ENCODE measurements around the gene TMEM150C.

TMEM150C gene

DNA sequence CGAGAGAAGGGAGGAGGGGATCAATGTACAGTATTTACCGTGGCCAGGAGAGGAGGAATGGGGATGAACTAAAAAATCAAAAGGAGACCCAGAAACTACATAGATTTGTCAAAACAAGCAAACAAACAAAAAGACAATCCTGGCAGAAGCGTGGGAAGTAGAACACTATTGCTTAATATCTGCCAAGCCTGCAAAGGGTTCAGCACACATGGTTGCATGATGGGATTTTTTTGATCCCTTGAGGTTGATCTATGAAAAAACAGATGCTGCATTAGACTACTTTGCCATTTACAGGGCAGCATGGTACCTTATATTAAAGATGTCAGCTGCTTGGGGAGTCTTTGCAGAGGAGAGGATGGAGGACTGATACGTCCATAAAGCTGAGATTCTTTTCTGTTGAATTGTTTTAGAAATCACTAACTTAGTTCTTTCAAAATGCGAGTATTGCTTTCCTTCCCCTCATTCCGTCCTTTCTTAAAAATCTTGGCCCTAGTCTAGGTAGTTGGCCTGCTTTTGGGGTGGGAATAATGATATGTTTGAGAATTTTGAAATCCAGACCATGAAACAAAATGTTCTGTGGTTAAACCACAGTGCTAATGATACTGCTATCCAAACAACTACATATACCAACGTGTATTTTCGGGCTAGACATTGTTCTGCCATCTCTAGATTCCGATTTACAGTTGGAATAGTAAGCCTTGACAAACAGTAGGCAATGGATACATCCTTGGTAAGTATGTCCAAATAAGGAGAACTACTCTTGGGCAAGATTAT is 39.6 kb upstream of the TMEM150C start:
- no peak for DNase-seq
- H3K27ac ChIP-seq = no peak overlapping the region
- no peaks in the 10 kb centered on the region for H3K9me3 ChIP-seq (ENCODE audit: severe bottlenecking)
- no peaks in the 10 kb centered on the region for H3K27me3 ChIP-seq (ENCODE audit: insufficient read depth, low read depth, severe bottlenecking)
- TF ChIP-seq, protein P1, sequence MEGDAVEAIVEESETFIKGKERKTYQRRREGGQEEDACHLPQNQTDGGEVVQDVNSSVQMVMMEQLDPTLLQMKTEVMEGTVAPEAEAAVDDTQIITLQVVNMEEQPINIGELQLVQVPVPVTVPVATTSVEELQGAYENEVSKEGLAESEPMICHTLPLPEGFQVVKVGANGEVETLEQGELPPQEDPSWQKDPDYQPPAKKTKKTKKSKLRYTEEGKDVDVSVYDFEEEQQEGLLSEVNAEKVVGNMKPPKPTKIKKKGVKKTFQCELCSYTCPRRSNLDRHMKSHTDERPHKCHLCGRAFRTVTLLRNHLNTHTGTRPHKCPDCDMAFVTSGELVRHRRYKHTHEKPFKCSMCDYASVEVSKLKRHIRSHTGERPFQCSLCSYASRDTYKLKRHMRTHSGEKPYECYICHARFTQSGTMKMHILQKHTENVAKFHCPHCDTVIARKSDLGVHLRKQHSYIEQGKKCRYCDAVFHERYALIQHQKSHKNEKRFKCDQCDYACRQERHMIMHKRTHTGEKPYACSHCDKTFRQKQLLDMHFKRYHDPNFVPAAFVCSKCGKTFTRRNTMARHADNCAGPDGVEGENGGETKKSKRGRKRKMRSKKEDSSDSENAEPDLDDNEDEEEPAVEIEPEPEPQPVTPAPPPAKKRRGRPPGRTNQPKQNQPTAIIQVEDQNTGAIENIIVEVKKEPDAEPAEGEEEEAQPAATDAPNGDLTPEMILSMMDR (IDR thresholded peaks at IDR 0.05; ENCODE audit: low read depth, low read length) = no peak
- H3K4me3 ChIP-seq (ENCODE audit: low read depth, low read length) = no peak overlapping the region
- H3K36me3 ChIP-seq = no peaks in the 10 kb centered on the region

DNA sequence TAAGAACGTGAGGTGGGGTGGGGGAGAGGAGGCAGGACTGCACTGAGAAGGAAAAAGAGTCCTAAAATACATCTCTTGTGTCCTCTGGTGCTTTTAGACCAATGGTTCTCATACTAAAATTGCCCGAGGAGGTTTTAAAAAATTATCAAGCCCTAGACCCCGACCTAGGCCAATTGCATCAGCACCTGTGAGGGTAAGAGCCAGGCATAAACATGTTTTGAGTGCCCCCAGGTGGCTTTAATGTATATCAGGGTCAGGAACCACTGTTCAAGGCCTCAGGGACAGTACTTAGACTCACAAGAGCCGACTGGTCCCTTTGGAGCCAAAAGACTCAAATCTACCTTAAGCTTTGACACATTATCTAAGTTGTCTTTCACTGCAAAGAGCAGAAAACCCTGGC is 37.5 kb upstream of the TMEM150C start:
- no peaks in the 10 kb centered on the region for H3K27me3 ChIP-seq (ENCODE audit: insufficient read depth, low read depth, severe bottlenecking)
- DNase-seq = peak; percentile 41
- H3K9me3 ChIP-seq (ENCODE audit: severe bottlenecking) = no peaks in the 10 kb centered on the region
- no peak overlapping the region for H3K4me3 ChIP-seq (ENCODE audit: low read depth, low read length)
- TF ChIP-seq, protein P1 (IDR thresholded peaks at IDR 0.05; ENCODE audit: low read depth, low read length) = peak; percentile 32; the same call in 1 of the 2 replicates
- H3K27ac ChIP-seq = no peak overlapping the region
- no peaks in the 10 kb centered on the region for H3K36me3 ChIP-seq

DNA sequence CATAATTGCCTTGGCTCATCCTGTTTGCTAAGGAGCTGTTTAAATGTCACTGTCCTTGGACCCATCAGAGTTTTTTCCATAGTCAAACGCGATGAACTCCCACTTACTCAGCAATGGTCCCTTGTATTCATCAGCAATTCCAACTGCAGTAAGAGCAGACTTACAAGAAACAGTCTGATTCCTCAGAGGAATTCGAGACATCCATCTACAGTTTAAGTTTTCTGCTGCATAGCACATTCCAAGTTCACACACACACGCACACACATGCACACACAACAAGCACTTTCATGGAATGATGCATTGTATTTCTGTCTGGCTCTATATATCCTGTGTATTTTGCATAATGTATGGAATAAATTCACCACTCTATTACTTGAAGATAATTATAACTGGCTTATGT is 32.7 kb upstream of the TMEM150C start:
- Histone ChIP-seq H3K27me3 (ENCODE audit: insufficient read depth, low read depth, severe bottlenecking) (no peaks in the 10 kb centered on the region), H3K9me3 (ENCODE audit: severe bottlenecking) (no peaks in the 10 kb centered on the region), H3K27ac (no peak overlapping the region), H3K36me3 (no peaks in the 10 kb centered on the region), H3K4me3 (ENCODE audit: low read depth, low read length) (no peak overlapping the region)
- DNase-seq = no peak
- TF ChIP-seq, protein P1 (IDR thresholded peaks at IDR 0.05; ENCODE audit: low read depth, low read length) = no peak

DNA sequence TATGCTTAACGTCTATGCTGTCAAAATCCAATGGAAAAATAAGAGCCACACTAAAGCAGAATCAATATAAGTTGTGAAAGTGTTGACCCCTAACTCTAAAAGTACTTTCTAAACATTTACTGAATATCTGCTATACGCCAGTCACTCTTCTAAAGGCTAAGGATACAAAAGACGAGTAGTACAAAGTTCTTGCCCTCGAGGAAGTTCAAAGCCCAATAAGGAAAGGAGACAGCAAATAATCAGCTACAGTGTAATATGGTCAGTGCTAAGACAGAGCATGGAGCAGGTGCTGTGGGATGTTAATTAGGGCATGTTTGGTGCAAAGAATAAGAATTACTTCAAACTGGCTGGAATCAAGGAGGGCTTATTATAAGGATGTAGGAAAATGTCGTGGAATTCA is 31.6 kb upstream of the TMEM150C start:
- Histone ChIP-seq H3K4me3 (ENCODE audit: low read depth, low read length) (no peak overlapping the region), H3K36me3 (no peaks in the 10 kb centered on the region), H3K27ac (no peak overlapping the region), H3K27me3 (ENCODE audit: insufficient read depth, low read depth, severe bottlenecking) (no peaks in the 10 kb centered on the region), H3K9me3 (ENCODE audit: severe bottlenecking) (no peaks in the 10 kb centered on the region)
- no peak for DNase-seq
- TF ChIP-seq, protein P1 (IDR thresholded peaks at IDR 0.05; ENCODE audit: low read depth, low read length) = no peak

DNA sequence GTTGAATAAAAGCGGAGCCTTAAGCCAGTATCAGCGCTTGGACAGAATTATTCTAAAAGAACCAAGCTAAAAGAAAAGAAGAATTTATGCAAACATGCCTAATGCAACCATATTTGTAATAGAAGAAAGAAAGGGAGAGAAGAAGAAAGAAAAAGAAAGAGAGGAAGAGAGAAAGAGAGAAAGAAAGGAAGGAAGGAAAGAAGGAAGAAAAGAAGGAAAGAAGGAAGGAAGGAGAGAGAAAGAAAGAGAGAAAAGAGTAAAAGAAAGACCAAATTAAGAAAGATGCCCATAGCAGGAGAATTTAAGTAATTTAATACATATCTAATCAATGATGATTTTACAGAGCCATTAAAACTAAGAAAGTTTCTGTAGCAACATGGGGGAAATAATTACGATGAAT is 30.9 kb upstream of the TMEM150C start:
- TF ChIP-seq, protein P1 (IDR thresholded peaks at IDR 0.05; ENCODE audit: low read depth, low read length) = no peak
- no peaks in the 10 kb centered on the region for H3K27me3 ChIP-seq (ENCODE audit: insufficient read depth, low read depth, severe bottlenecking)
- H3K27ac ChIP-seq = no peak overlapping the region
- no peak overlapping the region for H3K4me3 ChIP-seq (ENCODE audit: low read depth, low read length)
- DNase-seq = no peak
- no peaks in the 10 kb centered on the region for H3K9me3 ChIP-seq (ENCODE audit: severe bottlenecking)
- no peaks in the 10 kb centered on the region for H3K36me3 ChIP-seq

DNA sequence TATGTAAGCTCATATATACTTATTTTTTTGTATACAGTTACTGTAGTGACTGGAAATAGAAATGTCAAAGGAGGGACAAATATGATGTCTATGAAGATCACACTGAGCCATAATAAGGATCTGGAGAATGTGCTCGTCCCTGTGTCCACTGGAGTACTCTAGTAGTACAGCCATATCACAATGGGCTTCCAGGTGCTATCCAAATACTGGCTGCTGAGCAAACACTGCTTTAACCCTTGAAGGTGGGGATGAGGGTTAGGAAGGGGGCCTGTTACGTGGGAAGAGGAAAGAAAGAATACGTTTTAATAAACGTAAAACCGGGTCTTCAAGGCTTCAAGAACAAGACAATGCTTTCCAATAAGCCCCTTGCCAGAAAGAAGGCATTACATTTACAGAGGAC is 29.8 kb upstream of the TMEM150C start:
- H3K4me3 ChIP-seq (ENCODE audit: low read depth, low read length) = no peak overlapping the region
- TF ChIP-seq, protein P1 (IDR thresholded peaks at IDR 0.05; ENCODE audit: low read depth, low read length) = no peak
- no peaks in the 10 kb centered on the region for H3K36me3 ChIP-seq
- DNase-seq = no peak
- H3K9me3 ChIP-seq (ENCODE audit: severe bottlenecking) = no peaks in the 10 kb centered on the region
- no peaks in the 10 kb centered on the region for H3K27me3 ChIP-seq (ENCODE audit: insufficient read depth, low read depth, severe bottlenecking)
- H3K27ac ChIP-seq = no peak overlapping the region

Data from WERI-Rb-1 (cell line).